HG03159 (cell line): ENCODE measurements around the gene MICAL3.

Experiments used
- ATAC-seq: cut with Tn5 transposase; IDR thresholded peaks from one replicate; pipeline ENCODE4 v1.9.1; 2021; ENCODE audit warnings: mild to moderate bottlenecking, moderate library complexity; ENCODE audit not compliant: unreplicated experiment

Gene MICAL3

DNA sequence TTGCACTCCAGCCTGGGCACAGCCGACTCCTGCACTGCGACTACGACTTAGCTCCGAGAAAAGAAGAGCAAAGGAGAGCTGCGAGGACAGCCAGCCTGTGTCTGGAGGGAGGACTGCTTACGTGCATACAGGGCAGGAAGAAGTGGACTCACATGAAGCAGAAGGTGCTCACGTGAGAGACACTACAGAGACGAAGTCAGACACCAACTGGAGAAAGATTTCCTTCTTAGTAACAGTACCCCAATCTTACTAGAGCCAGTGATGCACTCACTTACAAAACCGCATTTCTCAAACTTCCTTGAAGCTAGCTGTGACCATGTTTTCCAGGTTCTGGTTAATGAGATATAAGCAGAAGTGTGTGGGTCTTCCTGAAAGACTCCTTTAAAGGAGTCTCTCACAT is 67.7 kb downstream of the MICAL3 start:
- no peak for ATAC-seq

- ATAC-seq: no peak
These were observed 68.6 kb downstream of the MICAL3 start for GRCh38 chr22:17955590-17956379.

- no peak for ATAC-seq
These were observed 69.3 kb downstream of the MICAL3 start for GRCh38 chr22:17954860-17955587.

DNA sequence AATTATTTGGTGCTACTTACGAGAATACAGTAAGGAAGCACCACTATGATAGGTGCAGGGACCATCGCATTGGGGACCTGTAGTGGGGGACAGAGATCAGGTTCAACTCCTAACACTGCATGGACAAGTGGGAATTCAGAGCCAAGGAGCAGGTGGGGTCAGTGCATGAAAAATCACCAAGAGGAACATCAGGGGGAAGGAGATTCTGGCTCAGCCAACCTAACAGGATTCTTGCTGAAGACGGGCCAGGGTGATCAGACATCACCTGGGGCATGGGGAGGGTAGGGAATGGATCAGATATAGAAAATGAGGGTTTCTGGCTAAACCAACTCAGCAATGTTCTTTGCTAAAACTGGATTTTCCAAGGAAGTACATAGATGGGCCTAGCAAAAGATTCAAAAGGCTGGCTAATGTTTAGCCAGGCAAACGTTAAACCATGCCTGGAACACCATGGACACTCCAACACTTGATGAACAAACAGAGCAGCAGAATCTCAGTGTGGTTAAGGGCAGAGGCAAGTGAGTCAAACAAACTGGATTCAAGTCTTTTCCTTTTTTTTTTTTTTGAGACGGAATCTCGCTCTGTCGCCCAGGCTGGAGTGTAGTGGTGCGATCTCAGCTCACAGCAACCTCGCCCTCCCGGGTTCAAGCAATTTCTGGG is 70.0 kb downstream of the MICAL3 start:
- ATAC-seq: no peak

GRCh38 chr22:17953147-17953546 is 71.2 kb downstream of the MICAL3 start:
- ATAC-seq: no peak

- ATAC-seq: no peak
These were observed 72.0 kb downstream of the MICAL3 start for GRCh38 chr22:17952273-17952801.

DNA sequence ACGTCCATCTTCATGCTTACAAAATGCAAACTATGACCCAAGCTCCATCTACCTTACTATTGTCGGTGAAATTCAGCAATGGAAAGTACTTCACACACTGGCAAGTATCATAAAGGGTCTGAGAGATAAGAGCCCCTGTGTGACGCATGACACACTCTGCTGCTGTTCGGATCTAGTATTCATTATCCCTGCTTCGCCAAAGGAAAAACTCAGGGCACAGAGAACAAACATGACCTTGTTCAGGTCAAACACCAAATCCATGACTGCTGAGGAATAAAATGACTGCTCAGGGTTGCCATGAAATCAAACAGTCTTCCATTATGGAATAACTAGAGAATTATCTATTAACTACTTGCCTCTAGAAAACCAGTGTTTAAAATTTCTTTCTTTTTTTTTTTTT is 73.0 kb downstream of the MICAL3 start:
- no peak for ATAC-seq

DNA sequence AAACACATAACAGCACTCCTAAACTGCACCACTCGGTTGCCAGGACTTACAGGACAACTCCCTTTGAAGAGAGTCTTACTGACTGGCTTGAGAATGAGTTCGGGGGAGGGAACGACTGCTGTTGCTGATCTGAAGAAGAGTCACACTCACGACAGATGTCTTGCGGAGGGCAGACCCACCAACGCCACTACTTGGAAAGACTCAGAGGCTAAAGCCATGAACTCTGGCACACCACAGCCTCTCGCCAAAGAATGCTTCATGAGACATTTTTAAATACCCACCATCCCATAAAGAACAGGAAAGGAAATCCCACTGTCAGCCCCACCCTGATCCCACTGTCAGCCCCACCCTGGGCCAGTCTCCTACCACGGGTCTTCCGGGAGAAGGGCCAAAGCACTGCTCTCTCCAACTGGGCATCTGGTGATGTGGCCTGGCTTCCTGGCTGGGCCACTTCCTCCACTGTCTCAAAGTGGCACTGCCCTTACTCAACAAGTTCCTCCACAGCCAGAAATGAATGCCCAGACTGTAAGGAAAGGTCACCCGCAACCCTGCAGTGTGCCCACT is 73.6 kb downstream of the MICAL3 start:
- no peak for ATAC-seq

GRCh38 chr22:17949642-17950473 is 74.5 kb downstream of the MICAL3 start:
- no peak for ATAC-seq

DNA sequence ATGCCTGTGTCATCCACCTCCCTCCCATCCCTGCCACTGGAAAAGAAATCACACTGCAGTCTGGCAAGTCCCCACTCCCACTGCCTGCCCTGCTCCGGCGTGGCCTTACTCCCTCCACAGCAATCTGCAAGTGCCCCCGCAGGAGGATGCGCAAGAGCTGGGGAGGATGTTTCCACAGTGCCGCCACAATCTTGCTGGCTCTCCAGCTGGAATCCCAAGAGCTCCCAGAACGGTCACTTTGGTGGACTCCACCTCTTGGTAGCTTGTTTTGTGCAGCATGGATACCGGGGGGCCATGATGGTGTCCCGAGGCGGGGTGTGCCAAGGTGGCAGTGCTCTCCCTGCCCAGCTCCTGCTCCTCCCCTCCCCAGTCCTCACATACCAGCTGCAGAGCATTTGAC is 76.3 kb downstream of the MICAL3 start:
- no peak for ATAC-seq

GRCh38 chr22:17946662-17947367 is 77.5 kb downstream of the MICAL3 start:
- ATAC-seq: no peak

DNA sequence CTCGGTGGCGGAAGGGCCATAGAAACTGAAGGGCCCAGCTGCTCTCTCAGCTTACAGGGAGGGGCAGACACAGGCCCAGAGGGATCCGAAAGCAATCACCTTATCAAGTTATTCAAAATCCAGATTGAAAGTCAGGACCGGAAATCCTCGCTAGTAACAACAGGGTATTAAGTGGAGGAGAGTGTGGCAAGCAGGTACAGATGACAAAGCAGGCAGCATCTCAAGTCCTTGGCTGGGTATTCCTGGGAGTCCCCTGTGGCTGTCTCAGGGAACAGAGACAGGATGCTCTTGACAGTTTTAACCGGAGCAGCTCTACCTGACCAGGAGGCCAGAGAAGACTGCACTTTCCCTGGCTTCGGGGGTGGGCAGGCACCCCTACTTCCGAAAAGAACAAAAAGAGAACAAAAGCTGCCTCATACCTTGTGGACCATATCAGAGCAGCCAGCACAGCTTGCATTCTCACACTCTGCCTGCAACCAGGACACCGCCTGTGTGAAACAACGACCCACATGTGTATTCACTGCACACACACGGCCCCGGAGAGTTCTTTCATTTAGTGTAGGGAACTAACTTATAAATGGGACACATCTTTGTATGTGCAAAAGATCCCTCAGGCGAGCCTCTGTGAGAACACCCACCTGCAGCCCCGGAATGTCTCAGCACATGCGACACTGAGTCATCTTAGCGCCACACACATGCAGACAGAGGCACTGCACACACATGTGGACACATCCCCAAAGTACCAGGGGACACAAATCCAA is 78.3 kb downstream of the MICAL3 start:
- ATAC-seq: no peak

DNA sequence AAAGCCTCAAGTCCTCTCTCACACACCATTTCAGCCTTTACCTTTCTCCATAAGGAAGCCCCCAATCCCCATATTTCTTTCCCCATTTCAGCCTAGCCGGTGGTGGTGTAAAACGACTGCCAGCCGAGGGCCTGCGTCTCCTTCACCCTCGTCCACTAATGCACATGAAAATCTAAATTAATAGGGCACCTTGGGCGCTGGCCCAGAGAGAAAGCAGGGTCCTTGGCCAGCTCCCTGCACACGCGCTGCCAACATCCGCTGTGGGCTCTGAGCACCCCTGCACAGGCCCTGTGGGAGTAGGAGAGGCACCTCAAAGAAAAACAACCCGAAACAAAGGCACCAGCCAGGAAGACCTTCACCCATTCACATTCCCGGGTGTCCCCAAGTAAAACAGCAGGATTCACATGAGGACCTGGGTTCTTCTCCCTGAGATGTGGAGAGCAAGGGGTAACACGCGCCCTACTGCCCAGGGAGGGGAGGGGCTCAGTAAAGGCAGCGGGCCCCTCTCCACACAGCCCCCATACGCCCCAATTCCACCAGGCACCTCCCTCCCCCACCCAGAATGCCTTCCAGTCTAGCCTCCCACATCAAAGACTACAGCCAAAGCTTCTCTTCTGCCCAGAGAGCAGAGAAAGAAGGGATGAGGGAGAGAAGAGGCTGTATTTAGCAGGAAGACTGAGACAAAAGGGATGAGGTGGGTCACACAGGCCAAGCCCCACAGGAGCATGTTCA is 79.0 kb downstream of the MICAL3 start:
- no peak for ATAC-seq

DNA sequence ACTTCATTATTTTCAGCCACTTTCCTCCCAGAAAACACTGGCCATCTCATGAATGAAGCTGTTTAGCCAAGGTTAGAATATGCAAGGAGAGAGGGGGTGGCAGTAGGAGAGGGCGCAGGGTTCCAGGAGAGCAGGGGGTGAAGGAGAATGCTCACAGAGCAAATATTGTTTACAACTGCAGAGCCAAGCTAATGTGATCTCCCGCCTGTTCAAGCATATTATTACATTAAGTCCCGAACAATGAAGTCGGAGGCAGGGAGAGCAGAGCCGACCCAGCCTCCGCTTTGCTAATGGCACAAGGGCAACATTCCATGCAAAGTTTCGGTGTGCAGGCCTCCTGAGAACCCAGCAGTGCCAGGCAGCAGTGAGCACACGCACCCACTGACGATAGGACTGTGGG is 80.1 kb downstream of the MICAL3 start:
- no peak for ATAC-seq

- no peak for ATAC-seq
These were observed 80.7 kb downstream of the MICAL3 start for GRCh38 chr22:17943533-17944249.

- ATAC-seq: no peak
These were observed 81.6 kb downstream of the MICAL3 start for GRCh38 chr22:17942721-17943120.

DNA sequence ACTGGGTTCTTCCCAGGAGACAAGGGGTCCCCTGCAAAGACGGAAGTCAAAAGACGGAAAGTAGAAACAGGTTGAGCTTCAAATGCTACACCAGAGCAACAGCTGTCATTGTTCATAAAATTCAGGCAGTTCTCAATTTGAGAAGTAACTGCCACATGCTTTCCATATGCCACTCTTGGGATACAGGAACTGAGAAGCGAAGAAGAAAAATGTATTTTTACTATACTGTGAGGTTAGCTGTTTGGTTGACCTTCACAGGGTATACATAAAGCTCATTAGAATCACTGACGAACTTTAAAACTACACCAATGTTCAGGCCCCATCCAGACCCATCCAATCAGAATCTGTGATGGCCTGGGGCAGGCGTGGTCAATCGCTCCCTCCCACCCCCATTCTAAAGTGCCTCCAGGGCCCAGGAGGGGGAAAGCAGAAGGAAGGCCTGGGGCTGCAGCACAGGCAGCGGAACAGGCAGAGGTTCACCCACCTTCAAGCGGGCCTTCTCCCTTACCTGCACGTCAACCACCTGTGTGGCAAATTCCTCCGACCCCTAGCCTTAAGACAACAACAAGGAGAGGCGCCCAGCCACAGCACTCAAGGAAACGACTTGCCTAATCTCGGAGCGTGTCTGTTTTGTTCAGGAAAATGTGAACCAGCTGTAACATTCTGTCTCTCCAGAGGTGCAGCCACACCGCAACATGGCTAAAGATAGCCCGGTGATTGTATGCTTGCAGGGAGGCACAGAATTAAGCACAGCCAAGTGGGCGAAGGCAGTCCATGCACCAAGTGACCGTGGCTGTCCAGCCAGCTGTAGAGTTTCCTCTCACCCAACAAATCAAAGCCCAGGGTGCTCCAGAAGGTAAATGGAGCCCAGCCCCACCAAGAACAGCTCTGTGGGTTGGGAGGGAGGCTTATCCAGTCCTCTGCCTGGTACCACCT is 82.6 kb downstream of the MICAL3 start:
- ATAC-seq: no peak
